Parathyroid adenoma (tissue), 2 donors: ENCODE data around the gene TEF.

ENCODE experiments used
- H2AFZ ChIP-seq: fragments of 300-600 bp; sonication (generic); one replicate; pipeline ENCODE4 v1.7.0; 2017; ENCODE audit warnings: antibody characterized with exemption, mild to moderate bottlenecking
- H3K27ac ChIP-seq: fragments of 300-600 bp; sonication (generic); one replicate; pipeline ENCODE4 v1.7.0; 2017
- H3K27me3 ChIP-seq: fragments of 300-600 bp; sonication (generic); one replicate; pipeline ENCODE4 v1.7.0; 2017; ENCODE audit warnings: low read length; ENCODE audit not compliant: control insufficient read depth, insufficient read depth
- H3K36me3 ChIP-seq: fragments of 300-600 bp; sonication (generic); one replicate; pipeline ENCODE4 v1.7.0; 2017; ENCODE audit warnings: low read length; ENCODE audit not compliant: control insufficient read depth, insufficient read depth
- H3K4me1 ChIP-seq: fragments of 300-600 bp; sonication (generic); one replicate; pipeline ENCODE4 v1.7.0; 2017; ENCODE audit warnings: control low read depth
- H3K4me2 ChIP-seq: fragments of 300-600 bp; sonication (generic); one replicate; pipeline ENCODE4 v1.7.0; 2017; ENCODE audit warnings: low read length
- H3K4me3 ChIP-seq: fragments of 300-600 bp; sonication (generic); one replicate; pipeline ENCODE4 v1.7.0; 2017; ENCODE audit warnings: low read depth, low read length
- H3K79me2 ChIP-seq: fragments of 300-600 bp; sonication (generic); one replicate; pipeline ENCODE4 v1.7.0; 2017; ENCODE audit warnings: control low read depth
- H3K9ac ChIP-seq: fragments of 300-600 bp; sonication (generic); one replicate; pipeline ENCODE4 v1.7.0; 2017; ENCODE audit warnings: mild to moderate bottlenecking
- H3K9me3 ChIP-seq: fragments of 300-600 bp; sonication (generic); one replicate; pipeline ENCODE4 v1.7.0; 2017; ENCODE audit warnings: low read length; ENCODE audit not compliant: control insufficient read depth
- TF ChIP-seq, protein P1 (sequence below): fragments of 300-600 bp; sonication (generic); IDR thresholded peaks from one replicate; pipeline ENCODE4 v1.7.0; 2017; ENCODE audit warnings: antibody characterized with exemption, mild to moderate bottlenecking
- donor health status: primary hyperparathyroidism.

TEF gene

DNA sequence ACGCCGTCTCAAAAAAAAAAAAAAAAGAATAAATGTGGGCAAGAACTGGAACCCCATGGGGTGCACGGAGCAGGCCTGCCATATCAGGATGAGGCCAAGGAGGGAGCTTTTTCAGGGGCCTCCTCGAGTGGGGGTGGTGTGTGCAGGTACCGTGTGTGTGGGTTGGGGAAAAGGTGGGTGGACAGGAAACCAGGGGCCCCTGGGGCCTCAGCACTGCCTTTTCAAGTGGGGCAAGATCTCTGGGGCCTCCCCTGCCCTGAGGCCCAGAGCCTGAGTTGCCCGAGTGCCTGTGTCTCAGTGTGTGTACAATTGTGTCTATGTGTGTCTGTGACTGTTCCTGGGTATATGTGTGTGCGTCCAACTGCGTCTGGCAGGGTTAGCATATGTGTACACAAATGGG is 23.8 kb downstream of the TEF start:
- H2AFZ ChIP-seq: no peak overlapping the region
- H3K4me1 ChIP-seq: peaks cover 7% of the 10 kb centered on the region
- no peaks in the 10 kb centered on the region for H3K27me3 ChIP-seq
- TF ChIP-seq, protein P1, sequence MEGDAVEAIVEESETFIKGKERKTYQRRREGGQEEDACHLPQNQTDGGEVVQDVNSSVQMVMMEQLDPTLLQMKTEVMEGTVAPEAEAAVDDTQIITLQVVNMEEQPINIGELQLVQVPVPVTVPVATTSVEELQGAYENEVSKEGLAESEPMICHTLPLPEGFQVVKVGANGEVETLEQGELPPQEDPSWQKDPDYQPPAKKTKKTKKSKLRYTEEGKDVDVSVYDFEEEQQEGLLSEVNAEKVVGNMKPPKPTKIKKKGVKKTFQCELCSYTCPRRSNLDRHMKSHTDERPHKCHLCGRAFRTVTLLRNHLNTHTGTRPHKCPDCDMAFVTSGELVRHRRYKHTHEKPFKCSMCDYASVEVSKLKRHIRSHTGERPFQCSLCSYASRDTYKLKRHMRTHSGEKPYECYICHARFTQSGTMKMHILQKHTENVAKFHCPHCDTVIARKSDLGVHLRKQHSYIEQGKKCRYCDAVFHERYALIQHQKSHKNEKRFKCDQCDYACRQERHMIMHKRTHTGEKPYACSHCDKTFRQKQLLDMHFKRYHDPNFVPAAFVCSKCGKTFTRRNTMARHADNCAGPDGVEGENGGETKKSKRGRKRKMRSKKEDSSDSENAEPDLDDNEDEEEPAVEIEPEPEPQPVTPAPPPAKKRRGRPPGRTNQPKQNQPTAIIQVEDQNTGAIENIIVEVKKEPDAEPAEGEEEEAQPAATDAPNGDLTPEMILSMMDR: no peak
- no peak overlapping the region for H3K27ac ChIP-seq
- H3K36me3 ChIP-seq: no peaks in the 10 kb centered on the region
- no peaks in the 10 kb centered on the region for H3K9me3 ChIP-seq
- no peak overlapping the region for H3K4me3 ChIP-seq
- no peaks in the 10 kb centered on the region for H3K79me2 ChIP-seq
- H3K4me2 ChIP-seq: no peak overlapping the region
- no peak overlapping the region for H3K9ac ChIP-seq

GRCh38 chr22:41406410-41406809 is 24.7 kb downstream of the TEF start:
- Histone ChIP-seq H3K36me3 (no peaks in the 10 kb centered on the region), H3K9ac (no peak overlapping the region), H3K27me3 (no peaks in the 10 kb centered on the region), H3K4me1 (peaks cover 7% of the 10 kb centered on the region), H2AFZ (no peak overlapping the region), H3K4me2 (no peak overlapping the region), H3K79me2 (no peaks in the 10 kb centered on the region), H3K27ac (no peak overlapping the region), H3K4me3 (no peak overlapping the region), H3K9me3 (no peaks in the 10 kb centered on the region)
- TF ChIP-seq, protein P1: no peak

- Histone ChIP-seq H3K27ac (no peak overlapping the region), H3K9me3 (no peaks in the 10 kb centered on the region), H3K4me3 (no peak overlapping the region), H2AFZ (no peak overlapping the region), H3K79me2 (no peaks in the 10 kb centered on the region), H3K9ac (no peak overlapping the region), H3K27me3 (no peaks in the 10 kb centered on the region), H3K36me3 (no peaks in the 10 kb centered on the region), H3K4me1 (peaks cover 5% of the 10 kb centered on the region), H3K4me2 (no peak overlapping the region)
- TF ChIP-seq, protein P1: no peak
These were observed 25.7 kb downstream of the TEF start for GRCh38 chr22:41407433-41407832.

GRCh38 chr22:41408665-41409064 is 26.9 kb downstream of the TEF start:
- no peaks in the 10 kb centered on the region for H3K36me3 ChIP-seq
- H3K9me3 ChIP-seq: no peaks in the 10 kb centered on the region
- no peak overlapping the region for H2AFZ ChIP-seq
- H3K4me3 ChIP-seq: no peak overlapping the region
- no peaks in the 10 kb centered on the region for H3K27me3 ChIP-seq
- no peak overlapping the region for H3K4me2 ChIP-seq
- H3K4me1 ChIP-seq: peaks cover 5% of the 10 kb centered on the region
- no peak overlapping the region for H3K27ac ChIP-seq
- no peaks in the 10 kb centered on the region for H3K79me2 ChIP-seq
- TF ChIP-seq, protein P1: no peak
- no peak overlapping the region for H3K9ac ChIP-seq

- no peak overlapping the region for H3K4me2 ChIP-seq
- no peaks in the 10 kb centered on the region for H3K36me3 ChIP-seq
- no peak overlapping the region for H3K9ac ChIP-seq
- no peak overlapping the region for H2AFZ ChIP-seq
- no peaks in the 10 kb centered on the region for H3K79me2 ChIP-seq
- H3K4me3 ChIP-seq: no peak overlapping the region
- no peaks in the 10 kb centered on the region for H3K9me3 ChIP-seq
- H3K4me1 ChIP-seq: peaks cover 6% of the 10 kb centered on the region
- TF ChIP-seq, protein P1: no peak
- no peaks in the 10 kb centered on the region for H3K27me3 ChIP-seq
- no peak overlapping the region for H3K27ac ChIP-seq
These were observed 28.6 kb downstream of the TEF start for GRCh38 chr22:41410311-41410751.
